B cell (primary cell): ENCODE results near the gene TTLL11. TPM values are rescaled to one million over a fixed set of nuclear protein-coding genes. Genes with fewer than 3 reads are reported as not detected.

Source experiments
- ATAC-seq: fragments of 200-7000 bp; cut with Tn5 transposase; one replicate; pipeline ENCODE4 v1.10.0; 2021; ENCODE audit warnings: low read depth, mild to moderate bottlenecking, moderate number of reproducible peaks, moderate library complexity
- CTCF ChIA-PET: fragments of 350-600 bp; sonication (Branson Sonifier 250); formaldehyde crosslinking; loops from one replicate; lab custom pipeline; 2021; ENCODE audit warnings: antibody characterized with exemption, inconsistent platforms; lab: Charles Lee
- POLR2A ChIA-PET: fragments of 350-600 bp; sonication (Branson Sonifier 250); formaldehyde crosslinking; loops from one replicate; lab custom pipeline; 2021; ENCODE audit warnings: antibody characterized with exemption; lab: Charles Lee
- DNase-seq: peaks from one replicate; pipeline ENCODE4 v3.0.0; 2013
- H2AFZ ChIP-seq: 2 replicates; pipeline ENCODE4 v1.6.1; 2012; ENCODE audit warnings: mild to moderate bottlenecking, low read depth, low read length; ENCODE audit not compliant: insufficient read depth, poor library complexity, severe bottlenecking
- H3K27ac ChIP-seq, 2 donors: 1 replicate in 1 of 2; 2 replicates in 1 of 2; pipeline ENCODE4 v1.5.1; 2012 to 2013; ENCODE audit warnings: low read length in 2 of 2, mild to moderate bottlenecking in 2 of 2, moderate library complexity in 1 of 2
- H3K27me3 ChIP-seq, 4 experiments: fragments of 200-600 bp in 1 of 4; sonication (generic) in 1 of 4; replicated peaks in 1 of 4; 1 replicate in 2 of 4; 2 replicates in 2 of 4; pipeline versions ENCODE4 v1.6.1 to v1.7.0; 2013 to 2016; ENCODE audit warnings: low read length in 3 of 4, mild to moderate bottlenecking in 2 of 4, mixed read lengths in 1 of 4, moderate library complexity in 1 of 4; ENCODE audit not compliant: insufficient read depth in 4 of 4, control insufficient read depth in 3 of 4; ENCODE audit errors: control extremely low read depth in 1 of 4
- H3K36me3 ChIP-seq, 2 experiments: replicated peaks in 1 of 2; 1 replicate in 1 of 2; 2 replicates in 1 of 2; pipeline versions ENCODE4 v1.6.1 to v1.7.1; 2013; ENCODE audit warnings: low read length in 1 of 2; ENCODE audit not compliant: insufficient read depth in 2 of 2, control insufficient read depth in 1 of 2; ENCODE audit errors: control extremely low read depth in 1 of 2, extremely low read depth in 1 of 2
- H3K4me1 ChIP-seq, 2 donors: fragments of 200-600 bp in 1 of 2; sonication (generic) in 1 of 2; 1 replicate in 1 of 2; 2 replicates in 1 of 2; pipeline versions ENCODE4 v1.5.1 to v1.6.1; 2013 to 2017; ENCODE audit warnings: low read length in 2 of 2; ENCODE audit not compliant: control insufficient read depth in 2 of 2, insufficient read depth in 2 of 2
- H3K4me2 ChIP-seq: replicated peaks from 2 replicates; pipeline ENCODE3; 2012; ENCODE audit warnings: mild to moderate bottlenecking, low read depth, low read length; ENCODE audit not compliant: poor library complexity, severe bottlenecking
- H3K4me3 ChIP-seq, 5 experiments: fragments of 200-600 bp in 1 of 5; sonication (generic) in 1 of 5; 1 replicate in 3 of 5; 2 replicates in 2 of 5; pipeline versions ENCODE4 v1.5.1 to v1.7.0; 2011 to 2016; ENCODE audit warnings: low read length in 4 of 5, mild to moderate bottlenecking in 4 of 5, low read depth in 2 of 5, control low read depth in 1 of 5, moderate library complexity in 1 of 5; ENCODE audit not compliant: insufficient read depth in 1 of 5; ENCODE audit errors: control extremely low read depth in 1 of 5, extremely low read depth in 1 of 5
- H3K79me2 ChIP-seq: fragments of 200-600 bp; sonication (generic); one replicate; pipeline ENCODE4 v1.6.0; 2016; ENCODE audit warnings: low read length; ENCODE audit not compliant: control insufficient read depth, insufficient read depth
- H3K9ac ChIP-seq: fragments of 200-600 bp; sonication (generic); 2 replicates; pipeline ENCODE4 v1.6.1; 2017; ENCODE audit warnings: mild to moderate bottlenecking, low read length, moderate library complexity
- H3K9me3 ChIP-seq, 3 donors: one replicate each; pipeline versions ENCODE4 v1.6.1 to v1.7.1; 2013; ENCODE audit warnings: low read length in 2 of 3; ENCODE audit not compliant: control insufficient read depth in 2 of 3, insufficient read depth in 1 of 3; ENCODE audit errors: control extremely low read depth in 1 of 3
- H4K20me1 ChIP-seq: 2 replicates; pipeline ENCODE4 v1.6.0; 2012; ENCODE audit warnings: mild to moderate bottlenecking, low read length; ENCODE audit not compliant: insufficient read depth, control insufficient read depth, poor library complexity, severe bottlenecking
- H3K27ac Mint-ChIP-seq: one replicate; pipeline ENCODE4 v1.8.0; 2021; ENCODE audit warnings: mixed read lengths
- H3K27me3 Mint-ChIP-seq: one replicate; pipeline ENCODE4 v1.8.0; 2021; ENCODE audit warnings: mixed read lengths
- H3K4me1 Mint-ChIP-seq: one replicate; pipeline ENCODE4 v1.8.0; 2021; ENCODE audit warnings: mixed read lengths
- H3K4me3 Mint-ChIP-seq: one replicate; pipeline ENCODE4 v1.8.0; 2021; ENCODE audit warnings: mixed read lengths
- H3K9me3 Mint-ChIP-seq: one replicate; pipeline ENCODE4 v1.8.0; 2022; ENCODE audit warnings: mixed read lengths; ENCODE audit not compliant: insufficient read depth
- EZH2 ChIP-seq: IDR thresholded peaks from 2 replicates; pipeline ENCODE4 v1.6.1; 2012; ENCODE audit warnings: borderline replicate concordance, low read depth, mild to moderate bottlenecking, moderate library complexity, low read length; ENCODE audit not compliant: insufficient read depth, poor library complexity, severe bottlenecking
- WGBS: methylation state at CpG from one replicate; pipeline ENCODE4 v1.1.5; 2013; ENCODE audit warnings: missing lambda C conversion rate; ENCODE audit not compliant: insufficient coverage; 5-methylcytosine and 5-hydroxymethylcytosine counted together
- intact Hi-C: fragments of 100-400 bp; cut with micrococcal nuclease; formaldehyde crosslinking; loops from one replicate; pipeline ENCODE4 v1.10.0; 2022
- polyA plus RNA-seq: library from polyadenylated mRNA; depleted of rRNA; stranded (reverse); fragments of >200 nt; gene quantifications from 2 replicates; pipeline ENCODE4 v1.2.3, GENCODE V29; 2012
- total RNA-seq, 2 donors: library from RNA; stranded (reverse); fragments of 120-200 nt in 1 of 2; gene quantifications; 1 replicate in 1 of 2; 2 replicates in 1 of 2; pipeline versions ENCODE4 v1.2.3 to v1.2.4, GENCODE V29; 2013 to 2022
- TF ChIP-seq, protein P1 (sequence below): fragments of 200-600 bp; IDR thresholded peaks from one replicate; pipeline ENCODE4 v1.8.0; 2022; ENCODE audit warnings: antibody characterized with exemption, mild to moderate bottlenecking

Gene TTLL11
- total and polyA plus RNA-seq, 2 donors (not counting 1 experiment from before 2014, with no cell fraction given) = 3.6 to 3.8 TPM

DNA sequence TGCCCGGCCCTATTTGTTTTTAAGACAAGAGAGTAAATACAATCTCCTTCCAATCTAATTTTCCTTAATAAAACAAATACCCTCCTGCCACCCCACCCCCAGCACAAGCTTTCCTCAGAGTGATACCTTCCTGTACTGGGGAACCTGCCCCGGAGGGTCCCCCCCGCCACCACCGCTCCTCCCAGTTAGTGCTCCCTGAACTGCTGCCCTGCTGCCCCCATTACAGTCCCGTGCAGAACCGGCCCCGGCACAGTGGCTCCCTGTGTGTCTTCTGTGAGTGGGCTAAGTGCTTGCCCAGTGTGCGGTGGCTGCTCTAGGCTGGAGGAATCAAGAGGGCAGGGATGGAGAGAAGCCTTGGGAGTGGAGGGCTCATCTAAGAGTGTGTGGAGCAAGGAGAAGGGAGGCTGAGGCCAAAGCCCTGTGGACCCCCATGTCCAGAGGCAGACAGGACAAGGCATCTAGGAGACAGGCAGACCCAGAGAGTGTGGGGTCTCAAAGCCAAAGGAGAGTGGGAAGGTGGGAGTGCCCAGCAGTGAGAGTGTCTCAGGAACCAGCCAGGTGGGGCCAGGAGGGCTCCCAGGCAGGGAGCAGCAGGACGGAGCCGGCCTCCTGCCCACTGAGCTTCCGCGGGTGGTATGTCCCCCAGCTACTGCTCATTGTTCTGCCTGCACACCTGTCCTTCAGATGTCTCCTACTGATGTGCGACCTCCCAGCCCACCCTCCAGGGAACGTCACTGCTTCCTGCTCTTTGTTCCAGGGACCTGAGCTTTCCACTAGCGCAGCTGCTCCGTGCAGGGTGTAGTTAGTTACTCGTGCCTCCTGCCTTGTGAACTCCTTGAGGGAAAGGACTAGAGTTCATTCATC is 312.7 kb downstream of the TTLL11 start:
- WGBS = 93% methylated on average over 17 of the region's 17 CpGs
- Histone ChIP-seq H4K20me1 (no peaks in the 10 kb centered on the region), H3K36me3 (no peaks in the 10 kb centered on the region), H3K9ac (no peak overlapping the region), H3K9me3 (peaks cover 0 to 5% (median 0%) of the 10 kb centered on the region in 3 donors), H3K79me2 (no peaks in the 10 kb centered on the region), H3K4me3 (no peak overlapping the region), H3K27ac (no peak overlapping the region), H3K4me1 (no peaks in the 10 kb centered on the region), H3K27me3 (no peaks in the 10 kb centered on the region), H3K4me2 (no peak overlapping the region), H2AFZ (no peak overlapping the region)
- CTCF ChIA-PET = no interaction called here
- Mint-ChIP-seq H3K4me1 (peaks cover 11% of the 10 kb centered on the region), H3K27me3 (no peaks in the 10 kb centered on the region), H3K4me3 (no peak overlapping the region), H3K27ac (no peak overlapping the region), H3K9me3 (no peaks in the 10 kb centered on the region)
- DNase-seq = no peak
- POLR2A ChIA-PET = no interaction called here
- intact Hi-C loops = no loop called here
- TF ChIP-seq, protein P1, sequence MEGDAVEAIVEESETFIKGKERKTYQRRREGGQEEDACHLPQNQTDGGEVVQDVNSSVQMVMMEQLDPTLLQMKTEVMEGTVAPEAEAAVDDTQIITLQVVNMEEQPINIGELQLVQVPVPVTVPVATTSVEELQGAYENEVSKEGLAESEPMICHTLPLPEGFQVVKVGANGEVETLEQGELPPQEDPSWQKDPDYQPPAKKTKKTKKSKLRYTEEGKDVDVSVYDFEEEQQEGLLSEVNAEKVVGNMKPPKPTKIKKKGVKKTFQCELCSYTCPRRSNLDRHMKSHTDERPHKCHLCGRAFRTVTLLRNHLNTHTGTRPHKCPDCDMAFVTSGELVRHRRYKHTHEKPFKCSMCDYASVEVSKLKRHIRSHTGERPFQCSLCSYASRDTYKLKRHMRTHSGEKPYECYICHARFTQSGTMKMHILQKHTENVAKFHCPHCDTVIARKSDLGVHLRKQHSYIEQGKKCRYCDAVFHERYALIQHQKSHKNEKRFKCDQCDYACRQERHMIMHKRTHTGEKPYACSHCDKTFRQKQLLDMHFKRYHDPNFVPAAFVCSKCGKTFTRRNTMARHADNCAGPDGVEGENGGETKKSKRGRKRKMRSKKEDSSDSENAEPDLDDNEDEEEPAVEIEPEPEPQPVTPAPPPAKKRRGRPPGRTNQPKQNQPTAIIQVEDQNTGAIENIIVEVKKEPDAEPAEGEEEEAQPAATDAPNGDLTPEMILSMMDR = no peak
- TF ChIP-seq EZH2 = no peak
- no peak for ATAC-seq

DNA sequence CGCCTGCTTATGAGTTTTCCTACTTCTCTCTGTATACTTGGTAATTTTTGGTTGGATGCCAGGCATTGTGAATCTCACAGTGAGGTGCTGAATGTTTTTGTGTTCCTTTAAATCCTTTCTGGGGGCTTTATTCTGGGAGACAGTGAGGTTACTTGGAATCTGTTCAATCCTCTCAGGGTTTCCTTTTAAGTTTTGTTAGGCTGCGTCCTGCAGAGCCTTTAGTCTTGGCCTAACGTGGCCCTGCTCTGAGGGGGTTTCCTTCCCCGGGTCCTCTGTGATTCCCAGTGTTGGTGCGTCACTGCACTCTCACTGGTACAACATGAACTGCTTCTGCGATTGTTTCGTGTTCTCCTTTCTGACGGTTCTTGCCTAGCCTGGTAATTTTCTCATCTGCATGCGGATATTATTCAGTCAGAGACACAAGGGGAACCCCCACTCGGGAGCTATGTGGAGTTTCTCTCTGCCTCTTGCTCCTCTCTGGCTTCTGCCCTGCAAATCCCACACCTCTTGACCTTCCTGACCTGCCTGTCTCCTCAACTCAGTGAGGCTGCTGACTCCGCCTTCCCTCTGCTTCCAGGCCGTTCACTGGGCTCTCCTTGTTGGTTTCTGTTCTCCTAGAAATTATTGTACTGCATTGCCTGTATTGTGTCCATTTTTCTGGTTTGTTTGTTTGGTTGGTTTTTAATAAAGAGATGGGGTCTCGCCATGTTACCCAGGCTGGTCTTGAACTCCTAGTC is 313.6 kb downstream of the TTLL11 start:
- TF ChIP-seq, protein P1 = no peak
- TF ChIP-seq EZH2 = no peak
- no peak for DNase-seq
- no peak overlapping the region for H2AFZ ChIP-seq

More for the DNA sequence above, 313.6 kb downstream of the TTLL11 start:
- Mint-ChIP-seq H3K27ac (no peak overlapping the region), H3K9me3 (no peaks in the 10 kb centered on the region), H3K27me3 (no peaks in the 10 kb centered on the region), H3K4me3 (no peak overlapping the region), H3K4me1 (peaks cover 11% of the 10 kb centered on the region)
- no peak overlapping the region for H3K4me3 ChIP-seq
- no peak overlapping the region for H3K9ac ChIP-seq
- no peak overlapping the region for H3K27ac ChIP-seq
- no peaks in the 10 kb centered on the region for H3K27me3 ChIP-seq
- WGBS = 86% methylated on average over 10 of the region's 13 CpGs
- no peaks in the 10 kb centered on the region for H3K36me3 ChIP-seq
- ChIA-PET POLR2A (no interaction called here), CTCF (no interaction called here)
- H4K20me1 ChIP-seq = no peaks in the 10 kb centered on the region
- peaks cover 0 to 5% (median 0%) of the 10 kb centered on the region in 3 donors for H3K9me3 ChIP-seq
- H3K4me1 ChIP-seq = no peaks in the 10 kb centered on the region
- no peaks in the 10 kb centered on the region for H3K79me2 ChIP-seq
- intact Hi-C loops = no loop called here
- H3K4me2 ChIP-seq = no peak overlapping the region
- ATAC-seq = peak; percentile 33
